HepG2 (cell line): Measurements from ENCODE around the gene CTSA. TPM values are rescaled to one million over a fixed set of nuclear protein-coding genes. Genes with fewer than 3 reads are reported as not detected.

Experiments
- BCL3 ChIP-seq: sonication (generic); formaldehyde crosslinking; IDR thresholded peaks from 2 replicates; pipeline ENCODE4 v1.5.1; 2020; ENCODE audit warnings: mild to moderate bottlenecking, missing genetic modification reagents, moderate library complexity
- BCL6 ChIP-seq: IDR thresholded peaks from 2 replicates; pipeline ENCODE4 v1.6.1; 2016; ENCODE audit warnings: missing genetic modification reagents, missing compliant biosample characterization
- CENPT ChIP-seq: sonication (generic); formaldehyde crosslinking; IDR thresholded peaks from 2 replicates; pipeline ENCODE4 v1.8.0; 2022; ENCODE audit warnings: low read depth, mild to moderate bottlenecking, moderate library complexity, missing genetic modification reagents
- GLMP ChIP-seq: sonication (generic); formaldehyde crosslinking; IDR thresholded peaks from 2 replicates; pipeline ENCODE4 v1.9.0; 2021; ENCODE audit warnings: missing genetic modification reagents, mild to moderate bottlenecking, borderline replicate concordance
- HOXA9 ChIP-seq: sonication (generic); formaldehyde crosslinking; IDR thresholded peaks from 2 replicates; pipeline ENCODE4 v1.8.1; 2022; ENCODE audit warnings: missing genetic modification reagents, mild to moderate bottlenecking, moderate library complexity, borderline replicate concordance
- MEIS2 ChIP-seq: sonication (generic); formaldehyde crosslinking; IDR thresholded peaks from 2 replicates; pipeline ENCODE4 v1.9.0; 2021; ENCODE audit warnings: mild to moderate bottlenecking, missing genetic modification reagents
- MXI1 ChIP-seq: IDR thresholded peaks from 3 replicates; pipeline ENCODE4 v1.6.1; 2012; ENCODE audit warnings: low read depth, low read length, inconsistent platforms, borderline replicate concordance
- MYC ChIP-seq: sonication (generic); formaldehyde crosslinking; IDR thresholded peaks from 2 replicates; pipeline ENCODE4 v1.9.0; 2021; ENCODE audit warnings: missing genetic modification reagents, borderline replicate concordance
- NR3C1 ChIP-seq: sonication (generic); formaldehyde crosslinking; IDR thresholded peaks from 2 replicates; pipeline ENCODE4 v1.4.0; 2020; ENCODE audit warnings: missing genetic modification reagents
- PHB2 ChIP-seq: fragments of 450-650 bp; IDR thresholded peaks from 2 replicates; pipeline ENCODE4 v1.6.1; 2018; ENCODE audit not compliant: partially characterized antibody
- RBFOX2 ChIP-seq: fragments of 200-400 bp; formaldehyde crosslinking; IDR thresholded peaks from 2 replicates; pipeline ENCODE4 v1.6.1; 2017; ENCODE audit warnings: low read depth, mild to moderate bottlenecking, low read length
- THAP8 ChIP-seq: sonication (generic); formaldehyde crosslinking; IDR thresholded peaks from 2 replicates; pipeline ENCODE4 v1.5.1; 2020; ENCODE audit warnings: missing genetic modification reagents, mild to moderate bottlenecking, borderline replicate concordance
- ZBTB39 ChIP-seq: sonication (generic); formaldehyde crosslinking; IDR thresholded peaks from 2 replicates; pipeline ENCODE4 v1.5.0; 2020; ENCODE audit warnings: missing genetic modification reagents
- ZNF207 ChIP-seq: fragments of 450-650 bp; IDR thresholded peaks from 2 replicates; pipeline ENCODE4 v1.6.1; 2016; ENCODE audit warnings: antibody characterized with exemption, borderline replicate concordance
- ZNF569 ChIP-seq: sonication (generic); formaldehyde crosslinking; IDR thresholded peaks from 2 replicates; pipeline ENCODE4 v1.5.0; 2020; ENCODE audit warnings: mild to moderate bottlenecking, missing genetic modification reagents, moderate library complexity, borderline replicate concordance
- ZNF570 ChIP-seq: sonication (generic); formaldehyde crosslinking; IDR thresholded peaks from 2 replicates; pipeline ENCODE4 v1.4.0; 2020; ENCODE audit warnings: mild to moderate bottlenecking, missing genetic modification reagents, borderline replicate concordance
- ZNF577 ChIP-seq: sonication (generic); formaldehyde crosslinking; IDR thresholded peaks from 2 replicates; pipeline ENCODE4 v1.4.0; 2020; ENCODE audit warnings: mild to moderate bottlenecking, low read depth, missing genetic modification reagents, borderline replicate concordance
- ZNF598 ChIP-seq: sonication (generic); formaldehyde crosslinking; IDR thresholded peaks from 2 replicates; pipeline ENCODE4 v1.5.1; 2020; ENCODE audit warnings: mild to moderate bottlenecking, missing genetic modification reagents, borderline replicate concordance
- polyA plus RNA-seq, 8 experiments: library from polyadenylated mRNA; depleted of rRNA in 3 of 8; stranded (reverse) in 7 of 8; unstranded in 1 of 8; fragments of >200 nt; fragmentation: Illumina TruSeq in 4 of 8; extraction: Trizol in 4 of 8; gene quantifications; 2 replicates each; pipeline versions ENCODE4 v1.2.1 to v1.2.3, GENCODE V29; 2011 to 2016; ENCODE audit warnings: low read depth in 4 of 8, missing spikeins in 1 of 8, mixed read lengths in 1 of 8; ENCODE audit not compliant: insufficient read depth in 1 of 8
- total RNA-seq, 5 experiments: library from RNA; depleted of rRNA; stranded (reverse); fragments of >200 nt; fragmentation: Illumina TruSeq; extraction: Trizol; gene quantifications; 2 replicates each; pipeline ENCODE4 v1.2.3, GENCODE V29; 2016; ENCODE audit warnings: low read depth in 1 of 5

Gene CTSA
- total and polyA plus RNA-seq, 2 of the 13 experiments (the other 11 are each of a cell fraction or from before 2014, with no cell fraction given) = 202 to 231 TPM

- TF ChIP-seq PHB2 (no peak), NR3C1 (0 out of 2 replicates have a peak, but pooled peaks have one; percentile 32), MYC (CRISPR knock-in tag) (no peak), RBFOX2 (peak; percentile 74), ZNF577 (CRISPR knock-in tag) (no peak), THAP8 (CRISPR knock-in tag) (no peak), ZNF569 (CRISPR knock-in tag) (no peak), BCL6 (CRISPR knock-in tag) (no peak), GLMP (CRISPR knock-in tag) (no peak), BCL3 (CRISPR knock-in tag) (no peak), ZNF598 (CRISPR knock-in tag) (no peak), ZNF207 (no peak), MXI1 (no peak), HOXA9 (CRISPR knock-in tag) (no peak), MEIS2 (no peak), CENPT (CRISPR knock-in tag) (no peak), ZBTB39 (CRISPR knock-in tag) (0 out of 2 replicates have a peak, but pooled peaks have one; percentile 34), ZNF570 (CRISPR knock-in tag) (no peak)
Measured at GRCh38 chr20:45947110-45947866, 56.2 kb downstream of the CTSA start (continued).
